CD4-positive, alpha-beta T cell treated with Interferon alpha-2 for 1 hour (primary cell): ENCODE results near the gene MAP3K9.

Experiments used
- DNase-seq, 2 donors: peaks; one replicate each; pipeline ENCODE4 v3.0.0-alpha.2; 2020 to 2022

MAP3K9 gene

DNA sequence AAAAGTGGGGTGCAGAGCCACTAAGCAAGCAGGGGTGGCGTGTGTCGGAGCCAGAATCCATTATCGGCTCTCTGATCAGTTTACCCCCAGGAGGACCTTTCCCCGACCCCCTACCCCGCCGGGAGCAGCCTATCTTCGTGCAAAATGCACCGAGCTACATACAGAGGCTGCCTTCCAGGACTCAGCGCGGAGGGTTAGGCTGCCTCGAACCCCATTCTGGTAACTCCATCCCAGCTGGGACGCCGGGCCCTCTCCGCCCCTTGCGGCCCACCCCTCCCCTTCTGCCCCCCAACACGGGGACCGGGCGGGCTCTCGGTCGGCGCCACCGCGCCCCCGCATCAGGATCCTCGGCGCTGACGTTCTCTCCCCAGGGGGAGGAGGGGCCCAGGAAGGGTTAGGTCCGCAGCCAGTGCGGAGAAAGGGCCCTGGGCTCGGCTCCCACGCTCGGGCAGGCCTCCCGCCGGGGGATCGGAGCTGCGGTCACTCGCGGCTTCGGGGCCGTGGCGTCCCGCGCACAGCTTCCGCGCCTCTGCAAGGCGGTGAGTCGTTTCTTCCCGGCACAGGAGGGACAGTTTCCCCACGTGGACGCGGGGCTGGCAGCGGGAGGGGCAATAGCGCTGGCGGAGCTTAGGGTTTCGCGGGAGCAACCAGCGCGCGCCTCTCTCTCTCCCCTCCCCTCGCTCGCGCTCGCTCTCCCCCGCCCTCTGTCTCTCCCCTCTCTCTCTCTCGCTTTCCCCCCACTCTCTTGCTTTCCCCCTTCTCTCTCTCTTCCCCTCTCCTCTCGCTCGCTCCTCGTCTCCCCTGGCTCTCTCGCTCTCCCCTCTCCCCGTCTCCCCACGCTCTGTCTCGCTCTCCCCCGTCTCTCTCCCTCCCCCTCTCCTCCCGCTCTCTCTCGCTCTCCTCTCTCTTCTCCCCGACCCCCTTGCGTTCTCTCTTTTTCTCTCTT, 12.5 kb upstream of the MAP3K9 start:
- DNase-seq = peak; percentile 65 to 73

DNA sequence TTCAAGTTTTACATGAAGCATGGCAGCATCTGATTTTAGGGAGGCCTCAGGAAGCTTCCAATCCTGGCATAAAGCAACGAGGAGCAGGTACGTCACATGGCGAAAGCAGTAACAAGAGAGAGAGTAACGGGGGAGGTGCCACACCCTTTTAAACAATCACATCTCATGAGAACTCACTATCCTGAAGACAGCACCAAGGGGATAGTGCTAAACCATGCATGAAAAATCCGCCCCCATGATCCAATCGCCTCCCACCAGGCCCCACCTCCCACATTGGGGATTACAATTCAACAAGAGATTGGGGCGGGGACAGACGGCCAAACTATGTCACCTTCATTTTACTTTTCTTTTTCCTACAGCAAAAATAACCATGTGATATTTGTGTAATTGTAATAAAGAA, 7.2 kb upstream of the MAP3K9 start:
- DNase-seq = no peak

DNA sequence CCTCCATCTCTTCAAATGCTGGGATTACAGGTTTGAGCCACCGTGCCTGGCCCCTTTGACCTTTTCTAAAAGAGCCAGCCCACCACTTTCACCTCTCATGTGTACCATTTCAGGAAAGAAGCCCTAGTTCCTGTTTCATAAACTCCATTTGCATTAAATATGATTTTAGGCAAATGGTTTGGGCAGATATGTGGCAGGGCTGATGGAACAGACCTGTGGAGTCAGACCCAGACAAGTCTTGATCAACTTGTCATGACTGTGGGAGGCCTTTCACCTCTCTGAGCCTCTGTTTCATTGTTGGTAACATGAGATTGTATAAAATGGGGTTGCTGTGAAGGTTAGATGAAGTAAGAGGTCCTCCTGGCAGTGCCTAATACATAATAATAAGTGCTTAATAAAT, 5.2 kb upstream of the MAP3K9 start:
- DNase-seq = no peak

DNA sequence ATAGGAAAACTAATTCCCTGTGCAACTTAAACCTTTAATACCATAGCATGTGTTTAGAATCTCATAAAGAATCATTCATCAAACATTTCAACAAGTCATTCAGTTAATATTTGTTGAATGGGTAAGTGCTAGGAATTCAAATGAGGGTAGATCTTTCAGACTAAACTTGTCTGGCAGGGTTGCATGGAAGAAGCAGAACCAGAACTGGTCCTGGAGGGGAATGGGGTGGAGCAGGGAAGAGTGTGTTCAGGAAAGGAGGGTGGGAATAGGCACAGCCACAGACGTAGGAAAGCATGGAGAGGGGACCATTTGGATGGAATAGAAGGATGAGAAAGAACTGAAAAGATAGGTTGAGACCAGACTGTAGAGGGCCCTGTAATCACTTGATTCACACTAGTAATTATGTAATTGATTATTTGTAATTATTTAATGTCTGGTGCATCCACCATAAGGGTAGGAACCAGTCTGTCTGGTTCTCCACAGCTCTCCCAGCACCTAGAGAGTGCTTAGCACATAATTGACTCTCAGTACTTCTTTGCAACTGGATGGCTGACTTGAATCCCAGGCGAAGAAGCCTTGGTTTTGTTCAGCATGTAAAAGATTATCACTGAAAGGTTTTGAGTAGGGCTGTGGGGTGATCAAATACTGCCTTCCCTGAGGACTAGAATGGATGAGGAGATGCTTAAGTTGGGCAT, 3.0 kb upstream of the MAP3K9 start:
- no peak for DNase-seq

DNA sequence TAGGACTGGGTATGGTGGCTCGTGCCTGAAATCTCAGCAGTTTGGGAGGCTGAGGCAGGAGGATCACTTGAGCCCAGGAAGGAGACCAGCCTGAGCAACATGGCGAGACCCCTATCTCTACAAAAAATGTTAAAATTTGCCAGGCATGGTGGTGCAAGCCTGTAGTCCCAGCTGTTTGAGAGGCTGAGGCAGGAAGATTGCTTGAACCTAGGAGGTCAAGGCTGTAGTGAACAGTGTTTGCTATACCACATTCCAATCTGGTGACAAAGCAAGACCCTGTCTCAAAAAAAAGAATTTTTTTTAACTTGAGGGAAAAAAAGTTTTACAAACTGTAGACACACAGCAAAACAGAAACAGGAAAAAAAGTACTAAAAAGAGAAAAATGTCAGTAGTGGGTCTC, 2.3 kb upstream of the MAP3K9 start:
- no peak for DNase-seq

DNA sequence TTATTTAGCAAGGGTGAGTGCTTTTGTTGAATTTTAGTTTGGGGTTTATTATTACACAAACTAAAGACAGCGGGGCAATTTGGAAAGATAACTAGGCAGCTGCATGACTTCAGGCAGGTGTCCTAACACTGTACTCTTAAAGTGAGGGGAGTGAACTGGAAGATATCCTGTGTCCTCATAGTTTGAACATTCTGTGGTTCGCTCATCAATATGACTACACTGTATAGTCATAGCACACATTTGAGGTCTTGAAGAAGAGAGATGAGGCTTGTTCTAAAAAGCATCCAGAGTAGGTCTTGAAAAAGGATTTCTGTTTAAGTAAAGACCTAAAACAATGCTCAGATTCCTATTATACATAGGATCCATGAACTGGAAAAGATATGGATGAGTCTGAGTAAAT, 1.7 kb upstream of the MAP3K9 start:
- no peak for DNase-seq

DNA sequence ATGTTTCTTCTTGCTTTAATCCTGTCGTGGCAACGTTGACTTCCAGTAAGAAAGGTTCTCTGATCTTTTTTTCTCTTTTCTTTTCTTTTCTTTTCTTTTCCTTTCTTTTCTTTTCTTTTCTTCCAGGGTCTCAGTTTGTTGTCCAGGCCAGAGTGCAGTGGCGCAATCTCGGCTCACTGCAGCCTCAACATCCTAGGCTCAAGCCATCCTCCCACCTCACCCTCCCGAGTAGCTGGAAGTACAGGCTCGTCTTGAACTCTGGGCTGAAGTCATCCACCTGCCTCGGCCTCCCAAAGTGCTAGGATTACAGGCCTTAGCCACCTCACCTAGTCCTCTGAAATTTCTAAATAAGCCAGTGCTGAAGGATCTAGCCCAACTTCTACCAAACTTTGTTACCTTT, 1.3 kb upstream of the MAP3K9 start:
- DNase-seq = no peak

DNA sequence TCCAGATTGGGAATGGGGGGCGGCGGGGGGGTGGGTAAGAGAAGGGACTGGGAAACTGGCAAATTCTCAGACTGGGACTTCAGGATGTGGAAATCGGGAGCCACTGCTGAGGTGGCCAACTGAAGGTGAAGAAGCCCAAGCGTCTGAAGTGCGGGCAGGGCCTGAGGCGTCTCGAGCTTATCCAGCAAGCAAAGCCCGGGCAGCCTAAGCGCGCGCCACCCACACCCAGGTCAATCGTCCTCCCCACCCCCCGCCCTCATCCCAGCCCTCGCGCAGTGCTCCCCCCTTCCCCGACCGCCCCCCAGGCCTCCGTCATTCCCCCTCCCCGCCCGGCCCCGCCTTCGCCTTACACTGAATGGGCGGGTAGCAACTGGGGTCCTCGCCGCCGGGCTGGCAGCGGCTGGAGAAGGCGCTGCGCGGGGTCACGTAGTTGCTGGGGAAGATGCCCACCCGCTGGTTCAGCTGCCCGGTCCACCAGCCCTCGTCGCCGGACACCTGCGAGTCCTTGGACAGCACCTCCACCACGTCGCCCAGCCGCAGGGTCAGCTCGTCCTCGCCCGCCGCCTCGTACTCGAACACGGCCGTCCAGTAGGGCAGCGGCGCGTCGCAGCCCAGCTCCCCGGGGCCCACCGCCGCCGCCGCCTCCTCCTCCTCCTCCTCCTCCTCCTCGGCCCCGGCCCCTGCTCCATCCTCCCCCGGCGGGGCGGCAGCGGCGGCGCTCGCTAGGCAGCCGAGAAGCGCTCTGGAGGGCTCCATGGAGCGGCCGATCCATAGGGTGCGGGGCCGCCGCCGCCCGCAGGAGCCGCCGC, 693 bp downstream of the MAP3K9 start:
- DNase-seq = peak; percentile 32 to 59

DNA sequence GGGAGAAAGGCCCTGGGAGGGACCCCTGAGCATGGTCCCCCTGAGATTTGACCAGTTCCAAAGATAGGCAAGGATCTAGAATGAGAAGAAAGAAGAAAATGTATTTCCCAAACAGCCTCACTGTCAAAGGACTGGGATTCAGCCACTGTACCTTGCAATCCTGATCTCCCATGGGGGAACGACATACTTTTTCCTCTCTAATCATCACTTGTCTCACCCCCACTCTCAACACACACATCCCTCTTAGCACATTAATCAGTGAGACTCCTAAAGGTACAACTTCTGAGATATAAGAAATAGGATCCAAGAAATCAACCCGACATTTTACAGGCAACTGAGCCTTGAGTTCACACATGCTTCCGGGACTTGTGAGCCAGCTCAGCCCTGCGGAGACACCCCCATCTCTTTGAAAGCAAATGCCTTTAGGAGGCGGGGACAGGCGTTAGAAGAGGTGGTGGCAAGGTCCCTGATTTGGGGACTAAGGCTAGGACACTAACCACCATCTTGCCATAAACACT, 1.4 kb downstream of the MAP3K9 start:
- peak; percentile 55 to 69 for DNase-seq

DNA sequence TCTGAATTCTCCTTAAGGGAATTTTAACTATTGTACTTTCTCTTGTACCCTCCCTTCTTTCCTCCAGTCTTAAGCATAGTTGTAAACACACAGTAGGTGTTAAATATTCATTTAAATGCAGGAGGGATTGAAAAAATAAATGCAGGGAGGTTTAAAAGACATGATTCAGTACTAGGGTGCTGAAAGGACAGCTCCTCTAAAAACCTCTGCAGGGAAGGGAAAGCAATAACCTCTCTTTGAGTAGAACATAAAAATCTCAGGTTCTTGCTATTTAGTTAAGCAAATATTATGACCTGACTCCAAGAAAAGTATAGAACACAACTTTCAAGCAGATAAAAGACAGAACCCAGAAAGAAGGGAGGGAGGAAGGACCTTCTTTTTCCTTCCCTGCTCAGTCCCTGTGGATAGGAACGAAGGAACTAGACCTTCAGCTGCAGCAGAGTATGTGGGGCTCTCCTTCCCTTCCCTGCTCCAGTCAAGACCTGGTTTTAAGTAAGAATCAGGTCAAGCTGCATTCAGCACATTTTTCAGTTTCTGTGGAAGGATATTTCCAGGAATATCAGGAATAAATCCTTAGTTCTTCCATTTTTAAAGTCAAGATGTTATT, 4.7 kb downstream of the MAP3K9 start:
- no peak for DNase-seq

DNA sequence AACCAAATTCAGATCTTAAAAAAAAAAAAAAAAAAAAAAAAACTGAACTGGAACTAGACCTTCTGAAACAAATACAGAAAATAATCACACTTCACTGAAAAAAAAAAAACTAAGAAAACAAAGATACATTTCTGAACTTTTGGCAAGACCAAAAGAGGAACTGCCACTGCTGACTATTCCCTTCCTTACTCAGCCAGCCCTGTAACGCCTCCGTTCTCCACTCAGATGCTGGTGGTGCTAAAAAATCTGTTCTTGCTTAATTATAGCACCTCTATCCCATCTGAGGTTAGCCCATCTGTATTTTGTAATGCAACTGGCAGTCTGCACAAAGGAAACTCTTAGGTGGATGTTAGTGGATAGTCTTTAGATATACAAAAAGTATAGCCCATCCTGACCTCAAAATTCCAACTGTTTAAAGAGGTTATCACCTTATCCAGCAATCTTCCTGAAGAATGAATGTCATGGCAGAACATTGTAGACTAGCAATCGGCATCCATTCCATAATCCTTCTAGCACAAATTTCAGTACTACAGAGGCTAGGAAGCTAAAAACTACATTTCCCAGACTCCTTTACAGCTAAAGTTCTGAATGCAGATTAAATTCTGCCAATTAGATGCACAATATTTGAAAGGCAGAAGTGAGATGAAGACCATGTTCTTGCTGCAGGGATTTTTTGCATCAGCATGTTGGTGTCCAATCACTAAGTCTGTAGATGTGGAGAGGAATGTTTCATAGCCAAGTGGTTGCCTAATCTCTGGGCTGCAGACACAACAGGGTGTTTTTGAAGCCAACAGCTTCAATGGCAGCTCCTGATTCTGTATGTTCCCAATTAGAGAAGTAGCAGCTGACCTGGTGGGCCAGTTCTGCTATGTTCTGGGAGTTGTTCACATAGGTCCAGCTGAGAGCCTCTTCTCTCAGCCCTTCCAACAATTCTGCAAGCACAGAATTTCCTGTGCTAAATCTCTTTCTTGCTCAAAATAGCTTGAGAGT, 5.7 kb downstream of the MAP3K9 start:
- peak in 1 of 2 donors; percentile 16 for DNase-seq

DNA sequence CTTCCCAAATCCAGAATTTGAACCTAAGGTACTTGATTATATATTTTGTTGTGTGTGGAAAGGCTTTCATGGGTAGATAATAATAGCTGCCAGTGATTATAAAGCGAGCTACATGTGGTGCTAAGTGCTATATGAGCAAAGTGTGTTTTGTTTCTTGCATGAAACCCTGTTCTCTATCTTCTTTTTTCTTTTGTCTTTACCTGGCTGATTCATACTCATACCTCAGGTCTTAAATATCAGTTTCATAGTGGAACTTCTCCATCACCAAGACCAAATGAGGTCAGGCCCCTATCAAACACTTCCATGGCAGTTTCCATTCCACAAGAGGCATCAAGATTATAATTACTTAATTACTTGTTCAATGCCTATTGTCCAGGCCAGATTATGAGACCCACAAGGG, 6.9 kb downstream of the MAP3K9 start:
- no peak for DNase-seq

DNA sequence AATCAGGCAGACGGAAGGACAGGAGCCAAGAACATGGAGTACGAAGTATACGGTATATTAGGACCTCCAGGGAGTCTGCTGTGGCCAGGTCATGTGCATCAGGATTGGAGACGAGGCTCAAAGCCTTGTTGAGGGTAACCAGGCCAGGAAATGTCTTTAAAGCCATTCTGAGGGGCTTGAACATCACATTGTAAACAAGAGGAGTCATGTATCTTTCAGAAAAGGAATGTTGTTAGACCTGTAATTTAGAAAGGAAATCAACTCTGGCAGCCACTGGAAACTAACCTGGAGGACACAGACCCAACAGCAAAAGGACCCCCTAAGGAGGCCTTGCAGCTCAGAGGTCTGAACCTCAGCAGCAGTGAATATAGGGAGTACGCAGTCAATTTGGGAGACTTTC, 7.5 kb downstream of the MAP3K9 start:
- no peak for DNase-seq

DNA sequence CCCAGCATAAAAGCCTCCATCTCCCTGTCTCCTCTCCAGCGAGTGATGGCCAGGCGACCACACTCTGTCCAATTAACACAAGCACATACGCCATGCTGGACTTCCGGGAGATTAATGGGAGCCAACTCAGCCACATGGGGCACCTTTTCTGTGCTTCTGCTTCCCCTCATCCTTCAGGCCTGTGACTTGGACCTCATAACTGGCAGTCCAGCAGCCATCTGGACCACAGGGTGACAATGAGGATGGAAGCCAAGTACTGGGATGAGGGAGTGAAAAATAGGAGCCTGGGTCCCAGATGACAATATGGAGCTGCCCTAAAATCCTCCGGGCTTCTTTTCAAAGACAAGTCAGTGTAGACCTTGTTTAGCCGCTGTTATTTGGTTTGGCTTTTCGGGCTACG, 12.8 kb downstream of the MAP3K9 start:
- no peak for DNase-seq

DNA sequence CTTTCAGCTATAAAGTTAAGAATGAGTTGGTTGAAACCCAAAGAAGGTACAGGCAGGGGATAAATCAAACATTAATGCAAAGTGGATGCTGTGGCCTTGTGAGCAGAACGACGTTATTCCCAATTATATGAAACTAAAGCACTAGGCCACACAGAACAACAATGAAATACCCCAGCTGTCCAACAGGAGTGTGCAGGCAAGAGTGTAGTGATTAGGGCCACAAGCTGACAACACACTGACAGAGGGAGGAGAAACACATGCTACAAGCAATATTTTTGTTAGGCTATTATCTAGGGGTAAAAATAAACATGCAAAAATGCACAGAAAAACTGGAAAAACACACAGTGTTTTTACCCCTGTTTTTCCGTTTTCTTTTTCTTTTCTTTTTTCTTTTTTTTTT, 15.0 kb downstream of the MAP3K9 start:
- DNase-seq = no peak

DNA sequence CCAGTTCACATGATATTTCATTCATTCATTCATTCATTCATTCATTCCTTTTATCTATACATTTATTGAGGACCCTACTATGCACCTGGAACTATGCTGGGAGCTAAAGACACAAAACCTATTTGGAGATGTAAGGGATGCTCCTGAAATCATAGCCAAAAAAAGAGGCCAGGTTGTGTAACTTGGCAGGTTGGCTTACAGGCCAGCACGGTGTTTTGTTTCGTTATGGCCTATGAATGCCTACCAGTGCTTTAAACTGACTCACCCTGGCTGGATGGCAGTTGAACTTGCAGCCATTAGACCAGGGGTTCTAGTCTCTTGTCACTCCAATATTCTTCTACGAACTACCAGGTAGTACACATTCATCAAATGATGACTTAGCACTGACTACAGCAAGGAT, 15.7 kb downstream of the MAP3K9 start:
- no peak for DNase-seq

DNA sequence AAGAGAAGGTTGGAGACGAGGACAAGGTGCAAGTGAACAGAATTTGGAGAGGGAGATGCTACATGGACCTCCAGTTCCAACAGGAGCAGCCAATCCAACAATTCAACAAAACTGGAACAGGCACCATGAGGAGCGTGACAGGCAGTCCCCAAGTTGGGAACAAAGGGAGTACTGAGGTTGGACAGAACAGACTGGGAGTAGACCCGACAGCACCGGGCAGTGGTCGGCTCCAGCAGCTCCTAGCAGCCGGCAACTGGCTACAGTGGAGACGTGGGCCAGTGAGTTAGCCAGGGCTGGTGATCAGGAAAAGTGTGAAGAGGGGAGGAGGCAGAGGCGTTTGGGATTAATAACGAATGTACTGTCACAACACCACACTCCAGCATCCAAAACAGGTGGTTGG, 16.4 kb downstream of the MAP3K9 start:
- no peak for DNase-seq

DNA sequence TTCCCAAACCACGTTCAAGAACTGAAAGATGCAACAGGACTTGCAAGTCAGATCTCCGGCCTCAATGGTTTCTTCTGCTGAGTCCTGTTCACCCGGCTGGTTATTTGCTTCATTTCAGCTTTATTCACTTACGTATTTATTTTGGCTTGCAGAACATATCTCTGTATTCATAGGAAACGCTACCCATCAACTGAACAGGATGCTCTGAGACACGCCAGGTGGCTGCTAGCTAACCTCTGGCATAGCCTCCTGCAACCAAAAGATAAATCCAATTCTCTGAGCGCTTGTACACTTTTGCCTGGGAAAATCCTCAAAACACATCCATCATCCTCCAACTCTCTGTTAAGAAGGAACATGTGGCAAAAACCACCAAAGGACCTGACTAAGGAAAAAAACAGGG, 17.3 kb downstream of the MAP3K9 start:
- DNase-seq = no peak

DNA sequence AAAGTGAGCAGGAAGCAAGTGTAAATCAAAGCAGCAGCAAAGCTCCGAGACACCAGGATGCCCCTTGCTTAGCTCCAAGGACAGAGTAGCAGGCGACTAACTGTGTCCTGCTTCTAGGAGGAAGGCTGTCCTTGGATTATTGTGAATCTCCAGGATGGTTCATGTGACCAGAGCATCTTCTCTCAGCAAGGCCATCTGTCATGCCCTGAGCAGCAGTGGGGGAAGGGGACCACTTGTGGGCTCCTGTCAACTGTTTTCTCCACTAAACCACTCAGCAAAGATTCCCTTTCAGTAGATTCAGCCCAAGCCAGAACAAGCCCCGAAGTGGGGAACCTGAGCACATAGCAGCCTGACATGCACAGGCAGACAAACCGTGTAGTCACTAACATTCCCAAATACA, 19.4 kb downstream of the MAP3K9 start:
- no peak for DNase-seq

DNA sequence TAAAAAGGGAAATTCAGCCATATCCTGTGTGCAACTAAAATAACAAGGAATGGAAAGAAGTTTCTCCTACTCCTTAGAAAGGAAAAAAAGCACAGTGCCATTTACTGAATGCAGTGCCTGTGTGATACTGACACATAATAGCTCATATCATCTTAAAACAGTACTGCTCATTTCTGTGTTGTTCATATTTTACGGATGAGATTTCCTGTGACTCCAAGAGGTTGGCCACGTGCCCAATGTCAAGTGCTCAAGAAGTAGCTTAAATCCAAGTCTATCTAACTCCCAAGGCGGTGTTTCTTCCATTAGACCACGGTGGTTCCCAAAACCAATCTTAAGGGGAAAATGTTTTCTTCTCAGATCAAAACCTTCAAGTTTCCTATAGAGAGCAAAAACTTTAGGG, 20.0 kb downstream of the MAP3K9 start:
- no peak for DNase-seq

DNA sequence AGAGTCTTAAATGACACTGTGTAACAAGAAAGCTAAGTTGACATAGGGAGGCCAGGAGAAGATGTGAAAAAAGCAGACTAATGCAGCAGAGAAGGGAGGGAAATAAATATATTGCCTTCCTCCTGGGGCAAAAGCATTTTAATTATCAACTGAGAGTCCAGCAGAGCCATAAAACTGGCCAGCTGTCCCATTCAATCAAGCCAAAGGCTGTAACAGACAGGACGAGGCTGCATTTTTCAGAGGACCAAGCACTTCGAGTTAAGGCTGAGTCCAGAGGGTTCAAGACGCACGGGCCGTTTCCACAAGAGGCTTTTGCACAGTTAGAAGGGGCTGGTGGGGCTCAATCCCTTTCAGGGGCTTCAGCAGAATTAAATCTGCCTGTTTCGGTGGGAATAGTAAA, 20.4 kb downstream of the MAP3K9 start:
- no peak for DNase-seq

DNA sequence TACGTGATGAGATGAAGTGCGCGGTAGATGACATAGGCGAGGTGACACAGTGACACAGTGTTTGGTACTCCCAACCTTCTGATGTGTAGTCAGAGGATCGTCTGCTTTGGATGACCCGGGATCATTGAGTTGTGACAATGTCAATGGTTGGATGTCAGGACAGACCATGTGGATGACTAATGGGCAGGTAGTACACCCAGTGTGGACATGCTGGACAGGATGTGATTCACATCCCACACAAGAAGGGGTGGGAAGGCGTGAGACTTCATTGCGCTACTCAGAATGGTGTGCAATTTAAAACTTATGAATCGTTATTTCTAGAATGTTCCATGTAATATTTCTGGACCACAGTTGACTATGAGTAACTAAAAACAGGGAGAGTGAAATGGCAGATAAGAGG, 23.8 kb downstream of the MAP3K9 start:
- DNase-seq = no peak
